Colonic mucosa (tissue), 4 donors: Measurements from ENCODE around the gene SMPDL3A. TPM values are rescaled to one million over a fixed set of nuclear protein-coding genes. Genes with fewer than 3 reads are reported as not detected.
"Not testable (repeated sequence)": the region's sequence is repeated elsewhere in the genome, so short reads cannot be mapped to it uniquely, and the experiment has no call there.

Source experiments
- DNase-seq: peaks from one replicate; pipeline ENCODE4 v3.0.0-alpha.2; 2020
- H3K27ac ChIP-seq: fragments of 200-600 bp; one replicate; pipeline ENCODE4 v1.8.0; 2021
- H3K27me3 ChIP-seq: fragments of 200-600 bp; one replicate; pipeline ENCODE4 v1.8.0; 2021
- H3K36me3 ChIP-seq: fragments of 200-600 bp; one replicate; pipeline ENCODE4 v1.8.0; 2021
- H3K4me1 ChIP-seq: fragments of 200-600 bp; one replicate; pipeline ENCODE4 v1.8.0; 2021; ENCODE audit warnings: mild to moderate bottlenecking
- H3K4me3 ChIP-seq: fragments of 200-600 bp; one replicate; pipeline ENCODE4 v1.8.0; 2021
- H3K9ac ChIP-seq, 2 donors: one replicate each; pipeline ENCODE4 v1.7.0; 2013; ENCODE audit warnings: control low read depth in 2 of 2, low read depth in 2 of 2, low read length in 2 of 2
- H3K9me3 ChIP-seq: fragments of 200-600 bp; one replicate; pipeline ENCODE4 v1.8.0; 2021
- CTCF ChIP-seq: fragments of 200-600 bp; IDR thresholded peaks from one replicate; pipeline ENCODE4 v1.8.0; 2022; ENCODE audit warnings: antibody characterized with exemption, mild to moderate bottlenecking
- intact Hi-C: fragments of 100-400 bp; cut with DNase I; formaldehyde crosslinking; loops from one replicate; pipeline ENCODE4 v1.14.1; 2022
- total RNA-seq, 2 donors: library from RNA; stranded (reverse); fragmentation: NEBNext Ultra II Directional in 1 of 2; extraction: Animal tissue kit (Norgen Biotek cat#: 25700) in 1 of 2; gene quantifications; one replicate each; pipeline ENCODE4 v1.2.1, GENCODE V29; 2021
- donor health status: healthy.
- donor health status: DM: no; HTN: no; CAD: no.
- donor health status: DM: no; HTN: no; CAD: no.

The SMPDL3A gene
- total RNA-seq, 2 donors from 2014 or later = 47.5 to 86.5 TPM

- Histone ChIP-seq H3K27me3 (no peaks in the 10 kb centered on the region), H3K4me3 (no peak overlapping the region), H3K27ac (no peak overlapping the region), H3K9ac (no peak overlapping the region), H3K9me3 (no peaks in the 10 kb centered on the region), H3K4me1 (no peaks in the 10 kb centered on the region), H3K36me3 (no peaks in the 10 kb centered on the region)
- intact Hi-C loops = loop anchor here (5.0 kb wide), 1 partner anchor 90 kb away; no protein-coding TSS in a partner anchor
- no peak for TF ChIP-seq CTCF
- DNase-seq = no peak
Measured at GRCh38 chr6:122747573-122747972, 41.5 kb upstream of the SMPDL3A start.

- DNase-seq, H3K4me3 ChIP-seq: not testable (repeated sequence)
- intact Hi-C loops = loop anchor here (5.0 kb wide), 1 partner anchor 88 kb away; no protein-coding TSS in a partner anchor
Measured at GRCh38 chr6:122748945-122749344, 40.1 kb upstream of the SMPDL3A start.

GRCh38 chr6:122749451-122750050 lies 39.5 kb upstream of the SMPDL3A start:
- H3K4me1 ChIP-seq = no peaks in the 10 kb centered on the region
- no peaks in the 10 kb centered on the region for H3K27me3 ChIP-seq
- H3K27ac ChIP-seq = no peak overlapping the region
- no peak for TF ChIP-seq CTCF
- H3K9me3 ChIP-seq = no peaks in the 10 kb centered on the region
- H3K9ac ChIP-seq = no peak overlapping the region
- no peaks in the 10 kb centered on the region for H3K36me3 ChIP-seq
- no peak for DNase-seq
- intact Hi-C loops = loop anchor here (5.0 kb wide), 1 partner anchor 88 kb away; no protein-coding TSS in a partner anchor
- H3K4me3 ChIP-seq = no peak overlapping the region

More at GRCh38 chr6:122748945-122749344, 40.1 kb upstream of the SMPDL3A start:
- H3K4me1 ChIP-seq, H3K36me3 ChIP-seq, H3K27me3 ChIP-seq, H3K9me3 ChIP-seq, H3K27ac ChIP-seq, H3K9ac ChIP-seq: not testable (repeated sequence)

- Histone ChIP-seq H3K27me3 (no peaks in the 10 kb centered on the region), H3K36me3 (no peaks in the 10 kb centered on the region), H3K4me1 (no peaks in the 10 kb centered on the region), H3K9ac (no peak overlapping the region), H3K27ac (no peak overlapping the region), H3K9me3 (no peaks in the 10 kb centered on the region), H3K4me3 (no peak overlapping the region)
- intact Hi-C loops = no loop called here
- no peak for TF ChIP-seq CTCF
- no peak for DNase-seq
Measured at GRCh38 chr6:122751326-122751725, 37.7 kb upstream of the SMPDL3A start.

GRCh38 chr6:122752459-122752858 lies 36.6 kb upstream of the SMPDL3A start:
- Histone ChIP-seq H3K4me3 (no peak overlapping the region), H3K9ac (no peak overlapping the region), H3K27ac (no peak overlapping the region), H3K4me1 (no peaks in the 10 kb centered on the region), H3K36me3 (no peaks in the 10 kb centered on the region), H3K9me3 (no peaks in the 10 kb centered on the region), H3K27me3 (no peaks in the 10 kb centered on the region)
- no peak for TF ChIP-seq CTCF
- intact Hi-C loops = no loop called here
- DNase-seq = no peak

GRCh38 chr6:122753000-122753687 lies 35.9 kb upstream of the SMPDL3A start:
- no peak overlapping the region for H3K4me3 ChIP-seq

More at GRCh38 chr6:122753000-122753687, 35.9 kb upstream of the SMPDL3A start:
- H3K36me3 ChIP-seq = no peaks in the 10 kb centered on the region
- no peak overlapping the region for H3K9ac ChIP-seq
- intact Hi-C loops = no loop called here
- H3K9me3 ChIP-seq = no peaks in the 10 kb centered on the region
- H3K27me3 ChIP-seq = no peaks in the 10 kb centered on the region
- H3K27ac ChIP-seq = no peak overlapping the region
- H3K4me1 ChIP-seq = no peaks in the 10 kb centered on the region
- TF ChIP-seq CTCF = no peak
- no peak for DNase-seq
